Measurements from ENCODE around the gene C14orf180. TPM values are rescaled to one million over a fixed set of nuclear protein-coding genes. Genes with fewer than 3 reads are reported as not detected.

C14orf180 gene
- total RNA-seq, 1 donor from 2014 or later, result 1.7 TPM

DNA sequence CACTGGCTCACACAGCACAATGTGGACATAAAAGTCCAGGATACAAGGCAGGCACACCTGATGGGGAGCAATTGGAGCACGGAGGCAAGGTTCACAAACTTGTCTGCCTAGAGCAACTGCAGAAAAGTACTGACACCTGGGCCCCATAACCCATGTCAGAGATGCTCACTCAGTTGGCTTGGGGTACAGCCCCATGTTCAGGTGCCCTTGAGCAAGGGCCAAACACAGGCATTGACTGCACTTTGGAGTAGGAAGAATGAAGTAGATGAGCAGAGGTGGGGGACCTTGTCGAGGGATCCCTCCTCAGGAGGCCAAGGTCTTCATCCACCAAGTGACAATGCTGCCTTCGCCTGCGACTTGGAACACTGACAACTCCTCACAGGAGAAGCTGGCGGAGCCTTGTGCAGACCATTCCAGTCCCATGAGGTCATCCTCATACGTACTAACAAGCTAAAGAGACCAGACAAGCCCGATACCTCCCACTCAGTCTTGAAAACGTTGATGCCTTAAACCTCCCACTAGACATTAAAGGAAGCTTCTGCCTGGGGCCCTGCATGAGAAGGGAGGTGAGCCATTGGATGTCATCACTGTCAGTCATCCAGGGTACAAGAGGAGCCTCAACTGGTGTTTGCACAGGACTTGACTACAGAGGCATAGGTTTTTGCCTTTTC lies 42.5 kb upstream of the C14orf180 start:
- no peak for DNase-seq (ENCODE audit: extremely low spot score in 2 of 2)
- no peak overlapping the region for H3K4me3 ChIP-seq

GRCh38 chr14:104537613-104537988 lies 42.0 kb upstream of the C14orf180 start:
- Histone ChIP-seq H3K27me3 (no peaks in the 10 kb centered on the region), H3K36me3 (no peaks in the 10 kb centered on the region), H3K4me1 (no peaks in the 10 kb centered on the region), H3K4me3 (no peak overlapping the region), H3K27ac (no peak overlapping the region), H3K9me3 (no peaks in the 10 kb centered on the region)
- TF ChIP-seq CTCF (IDR thresholded peaks at IDR 0.05) (no peak), POLR2A (IDR thresholded peaks at IDR 0.05) (no peak), POLR2AphosphoS5 (IDR thresholded peaks at IDR 0.05; ENCODE audit: insufficient read depth in 1 of 2, low read depth in 1 of 2) (no peak)
- intact Hi-C loops (cut with DNase I), result no loop called here
- DNase-seq (ENCODE audit: extremely low spot score in 2 of 2), result no peak

More for the DNA sequence above, 42.5 kb upstream of the C14orf180 start:
- TF ChIP-seq CTCF (IDR thresholded peaks at IDR 0.05) (no peak), POLR2AphosphoS5 (IDR thresholded peaks at IDR 0.05; ENCODE audit: insufficient read depth in 1 of 2, low read depth in 1 of 2) (no peak), POLR2A (IDR thresholded peaks at IDR 0.05) (no peak)
- no peaks in the 10 kb centered on the region for H3K4me1 ChIP-seq
- no peak overlapping the region for H3K27ac ChIP-seq
- no peaks in the 10 kb centered on the region for H3K36me3 ChIP-seq
- H3K9me3 ChIP-seq, result no peaks in the 10 kb centered on the region
- no peaks in the 10 kb centered on the region for H3K27me3 ChIP-seq
- intact Hi-C loops (cut with DNase I), result no loop called here

DNA sequence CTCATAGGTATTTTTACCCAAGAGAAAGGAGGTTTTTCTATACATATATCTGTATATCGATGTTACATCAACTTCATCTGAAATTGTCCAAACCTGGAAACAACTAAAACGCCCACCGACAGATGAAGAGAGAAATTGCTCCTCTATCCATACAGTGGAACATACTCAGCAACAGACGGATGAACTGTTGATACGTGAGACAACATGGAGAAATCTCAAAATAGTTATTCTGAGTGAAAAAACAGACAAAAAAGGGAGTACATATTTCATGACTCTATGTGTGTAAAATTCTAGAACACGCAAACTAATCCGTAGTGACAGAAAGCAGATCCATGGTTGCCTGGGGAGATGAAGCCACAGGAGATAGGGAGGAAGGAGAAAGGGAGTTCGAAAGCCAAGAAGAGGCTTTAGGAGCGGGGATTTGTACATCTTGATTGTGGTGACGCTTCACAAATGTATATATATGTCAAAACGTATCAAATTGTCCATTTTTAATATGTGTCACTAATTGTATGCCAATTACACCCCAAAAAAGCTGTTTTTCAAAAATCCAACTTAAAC lies 37.6 kb upstream of the C14orf180 start:
- Histone ChIP-seq H3K9me3 (no peaks in the 10 kb centered on the region), H3K36me3 (no peaks in the 10 kb centered on the region), H3K4me1 (peaks cover 10% of the 10 kb centered on the region), H3K27ac (no peak overlapping the region), H3K27me3 (no peaks in the 10 kb centered on the region), H3K4me3 (no peak overlapping the region)
- DNase-seq (ENCODE audit: extremely low spot score in 2 of 2), result no peak
- intact Hi-C loops (cut with DNase I), result no loop called here
- TF ChIP-seq POLR2AphosphoS5 (IDR thresholded peaks at IDR 0.05; ENCODE audit: insufficient read depth in 1 of 2, low read depth in 1 of 2), result no peak
- no peak for TF ChIP-seq POLR2A (IDR thresholded peaks at IDR 0.05)
- no peak for TF ChIP-seq CTCF (IDR thresholded peaks at IDR 0.05)

- Histone ChIP-seq H3K9me3 (no peaks in the 10 kb centered on the region), H3K36me3 (no peaks in the 10 kb centered on the region), H3K4me3 (no peak overlapping the region), H3K27me3 (no peaks in the 10 kb centered on the region), H3K4me1 (peaks cover 10% of the 10 kb centered on the region), H3K27ac (no peak overlapping the region)
- DNase-seq (ENCODE audit: extremely low spot score in 2 of 2), result no peak
- no peak for TF ChIP-seq CTCF (IDR thresholded peaks at IDR 0.05)
- TF ChIP-seq POLR2AphosphoS5 (IDR thresholded peaks at IDR 0.05; ENCODE audit: insufficient read depth in 1 of 2, low read depth in 1 of 2), result no peak
- no peak for TF ChIP-seq POLR2A (IDR thresholded peaks at IDR 0.05)
- intact Hi-C loops (cut with DNase I), result no loop called here
These were observed 36.4 kb upstream of the C14orf180 start for GRCh38 chr14:104542871-104543830.
